Neural crest cell (in vitro differentiated cells): ENCODE results near the gene CCDC83. TPM values are rescaled to one million over a fixed set of nuclear protein-coding genes. Genes with fewer than 3 reads are reported as not detected.

Experiments used
- DNase-seq: peaks from one replicate; pipeline ENCODE4 v3.0.0; 2021; ENCODE audit warnings: low read depth, mixed read lengths, low spot score
- H3K27ac Mint-ChIP-seq: one replicate; pipeline ENCODE4 v1.8.0; 2021; ENCODE audit warnings: mild to moderate bottlenecking, mixed read lengths; ENCODE audit not compliant: unreplicated experiment
- H3K27me3 Mint-ChIP-seq: 2 replicates; pipeline ENCODE4 v1.8.0; 2021; ENCODE audit warnings: low read depth, mild to moderate bottlenecking, mixed read lengths
- H3K36me3 Mint-ChIP-seq: 2 replicates; pipeline ENCODE4 v1.8.0; 2021; ENCODE audit warnings: low read depth, mild to moderate bottlenecking, mixed read lengths
- H3K4me1 Mint-ChIP-seq: 2 replicates; pipeline ENCODE4 v1.8.0; 2021; ENCODE audit warnings: mixed read lengths
- H3K4me3 Mint-ChIP-seq: one replicate; pipeline ENCODE4 v1.8.0; 2021; ENCODE audit warnings: mild to moderate bottlenecking, mixed read lengths
- H3K9me3 Mint-ChIP-seq: 2 replicates; pipeline ENCODE4 v1.8.0; 2021; ENCODE audit warnings: mixed read lengths
- CTCF ChIP-seq: fragments of 200-600 bp; sonication (generic); conservative IDR thresholded peaks from 2 replicates; pipeline ENCODE4 v1.5.0; 2021; ENCODE audit warnings: antibody characterized with exemption, mild to moderate bottlenecking
- total RNA-seq: library from RNA; stranded (reverse); gene quantifications from 2 replicates; pipeline ENCODE4 v1.2.1, GENCODE V29; 2021

The CCDC83 gene
- total RNA-seq, 1 donor from 2014 or later = not detected

- H3K9me3 Mint-ChIP-seq = peaks cover 7% of the 10 kb centered on the region
- no peak for DNase-seq
- H3K27ac Mint-ChIP-seq = no peak overlapping the region
- H3K4me1 Mint-ChIP-seq = peaks cover 45% of the 10 kb centered on the region
- peaks cover 10% of the 10 kb centered on the region for H3K36me3 Mint-ChIP-seq
- H3K4me3 Mint-ChIP-seq = peak overlapping the region; percentile 26
- H3K27me3 Mint-ChIP-seq = no peaks in the 10 kb centered on the region
- no peak for TF ChIP-seq CTCF
Measured at GRCh38 chr11:85945788-85946187, 90.6 kb downstream of the CCDC83 start.

- Mint-ChIP-seq H3K4me3 (no peak overlapping the region), H3K9me3 (peaks cover 7% of the 10 kb centered on the region), H3K27me3 (no peaks in the 10 kb centered on the region), H3K27ac (no peak overlapping the region), H3K36me3 (peaks cover 10% of the 10 kb centered on the region), H3K4me1 (peaks cover 49% of the 10 kb centered on the region)
- TF ChIP-seq CTCF = no peak
- no peak for DNase-seq
Measured at GRCh38 chr11:85946221-85946620, 91.0 kb downstream of the CCDC83 start.

- Mint-ChIP-seq H3K27me3 (no peaks in the 10 kb centered on the region), H3K27ac (peak overlapping the region; percentile 85), H3K4me1 (peaks cover 53% of the 10 kb centered on the region), H3K36me3 (peaks cover 10% of the 10 kb centered on the region), H3K9me3 (peaks cover 7% of the 10 kb centered on the region), H3K4me3 (peak overlapping the region; percentile 83)
- no peak for DNase-seq
- no peak for TF ChIP-seq CTCF
Measured at GRCh38 chr11:85947431-85948272, 92.5 kb downstream of the CCDC83 start.

GRCh38 chr11:85948884-85949283 lies 93.7 kb downstream of the CCDC83 start:
- Mint-ChIP-seq H3K9me3 (peaks cover 10% of the 10 kb centered on the region), H3K36me3 (peaks cover 18% of the 10 kb centered on the region), H3K27ac (no peak overlapping the region), H3K4me3 (no peak overlapping the region), H3K4me1 (peaks cover 53% of the 10 kb centered on the region), H3K27me3 (no peaks in the 10 kb centered on the region)
- DNase-seq = no peak
- no peak for TF ChIP-seq CTCF

- peaks cover 53% of the 10 kb centered on the region for H3K4me1 Mint-ChIP-seq
- no peak for TF ChIP-seq CTCF
- no peaks in the 10 kb centered on the region for H3K27me3 Mint-ChIP-seq
- H3K9me3 Mint-ChIP-seq = peaks cover 10% of the 10 kb centered on the region
- H3K27ac Mint-ChIP-seq = no peak overlapping the region
- H3K4me3 Mint-ChIP-seq = no peak overlapping the region
- DNase-seq = no peak
- H3K36me3 Mint-ChIP-seq = peaks cover 23% of the 10 kb centered on the region
Measured at GRCh38 chr11:85949798-85950197, 94.6 kb downstream of the CCDC83 start.
